ENCODE results near the gene LDB1.

Gene LDB1

DNA sequence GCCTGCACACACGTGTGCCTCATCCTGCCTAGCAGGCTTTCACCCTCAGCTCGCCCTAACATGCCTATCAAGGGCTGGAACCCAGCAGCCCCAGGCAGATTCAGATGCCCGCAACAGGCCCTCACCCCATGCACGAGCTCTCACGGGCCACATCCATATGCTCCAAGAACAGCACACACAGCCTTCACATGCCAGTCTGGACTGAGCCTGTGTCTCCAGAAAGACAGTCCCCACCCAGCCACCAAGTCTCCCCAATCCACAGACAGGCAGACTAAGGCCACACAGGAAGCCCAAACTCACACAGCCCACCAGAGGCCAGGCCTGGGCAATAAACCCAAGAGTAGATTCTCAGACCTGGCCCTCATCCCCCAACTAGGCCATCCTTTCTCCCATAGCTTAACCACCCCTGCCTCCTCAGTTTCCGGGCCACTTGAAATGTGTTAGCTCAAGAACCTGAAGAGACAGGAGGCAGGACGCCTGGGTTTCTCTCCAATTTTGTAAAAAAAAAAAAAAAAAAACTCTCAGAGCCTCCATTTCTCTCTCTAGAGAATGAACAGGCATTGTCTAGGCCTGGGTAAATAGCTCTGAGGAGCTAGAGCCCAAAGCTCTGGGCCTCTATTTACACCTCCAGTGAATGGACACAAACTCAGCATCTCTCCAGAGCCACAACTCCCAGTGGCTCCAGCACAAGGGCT lies 6.8 kb downstream of the LDB1 start:
- DNase-seq (ENCODE audit: low spot score) = no peak

DNA sequence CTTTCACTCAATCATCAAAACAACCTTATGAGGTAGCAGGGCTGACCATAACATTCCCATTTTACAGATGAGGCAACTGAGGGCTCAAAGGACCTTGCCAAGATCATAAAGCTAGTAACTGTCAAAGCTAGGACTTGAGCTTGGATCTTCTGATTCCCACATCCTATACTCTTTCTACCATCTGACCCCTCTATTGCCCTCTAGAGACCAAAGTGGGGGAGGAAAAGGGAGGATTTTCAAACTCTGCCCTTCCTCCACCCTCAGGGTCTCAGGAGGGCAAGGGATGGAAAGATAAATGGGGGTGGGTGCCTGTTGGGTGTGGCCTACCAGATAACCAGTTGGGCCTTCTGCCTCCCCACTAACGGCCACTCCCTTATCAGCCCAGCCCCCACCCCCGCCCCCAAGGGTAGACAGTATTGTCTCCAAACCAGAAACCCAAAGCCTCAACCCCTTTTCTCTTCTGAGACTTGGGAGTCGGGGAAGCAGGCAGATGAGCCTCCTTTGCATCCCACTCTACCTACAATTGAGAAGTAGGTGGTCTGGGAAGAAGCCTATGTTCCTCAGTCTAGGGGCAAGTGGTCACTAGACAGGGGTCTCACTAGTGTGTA lies 7.9 kb downstream of the LDB1 start:
- no peak for DNase-seq (ENCODE audit: low spot score)

DNA sequence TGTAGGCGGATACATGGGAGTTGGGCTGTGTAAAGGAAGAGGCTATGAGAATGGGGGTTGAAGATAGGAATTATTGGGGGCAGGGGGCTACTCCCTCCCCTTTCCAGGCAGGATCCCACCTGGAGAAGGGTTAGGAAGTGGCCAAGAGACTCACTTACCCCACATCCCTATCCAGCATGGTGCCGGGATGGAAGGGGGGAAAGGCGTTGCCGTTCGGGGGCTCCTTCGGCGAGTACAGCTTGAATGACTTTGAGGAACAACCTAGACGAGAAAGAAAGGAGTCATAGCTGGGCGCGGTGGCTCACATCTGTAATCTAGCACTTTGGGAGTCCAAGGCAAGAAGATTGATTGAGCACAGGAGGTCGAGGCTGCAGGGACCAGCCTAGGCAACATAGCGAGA lies 8.9 kb downstream of the LDB1 start:
- DNase-seq (ENCODE audit: low spot score) = no peak

DNA sequence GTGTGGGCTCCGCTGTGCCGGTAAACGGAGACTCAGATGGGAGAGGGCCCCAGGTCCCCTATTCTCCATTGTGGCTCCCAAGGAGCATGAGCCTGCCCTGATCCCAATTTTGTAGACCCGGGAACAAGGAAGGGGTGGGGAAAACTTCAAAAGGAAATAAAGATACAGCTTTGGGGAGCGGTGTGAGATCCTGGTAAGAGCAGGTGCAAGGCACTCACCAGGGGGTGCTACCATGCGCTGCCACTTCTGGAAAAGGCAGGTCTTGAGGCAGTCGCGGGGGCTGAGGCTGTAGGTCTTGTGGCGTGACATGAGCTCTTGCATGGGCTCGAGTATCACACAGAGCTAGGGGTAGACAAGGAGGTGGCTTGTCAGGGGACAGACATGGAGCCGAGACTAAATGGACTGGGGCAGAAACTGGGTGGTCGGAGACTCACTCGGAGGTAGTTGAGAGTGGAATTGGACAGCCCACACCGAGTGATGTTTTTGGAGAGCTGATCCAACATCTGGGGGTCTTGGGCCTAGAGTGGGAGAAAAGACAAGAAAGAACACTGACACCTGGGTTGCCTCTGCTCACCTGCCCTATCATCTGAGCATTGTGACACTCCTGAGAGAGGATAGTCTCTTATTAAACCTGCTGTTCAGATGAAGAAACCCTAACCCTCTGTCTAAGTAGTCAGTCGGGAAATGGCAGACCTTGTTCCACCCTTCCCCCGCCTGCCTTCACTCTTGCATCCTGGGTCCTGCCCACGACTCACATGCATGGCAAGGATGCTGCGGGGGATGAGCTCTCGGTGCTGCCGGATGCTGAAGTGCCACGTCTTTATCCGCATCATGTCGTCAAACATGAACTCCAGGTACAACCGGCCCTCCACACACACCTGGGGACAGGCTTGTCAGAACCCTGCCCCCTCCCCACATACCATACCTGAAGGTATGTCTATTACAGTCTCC lies 10.7 kb downstream of the LDB1 start:
- DNase-seq (ENCODE audit: low spot score) = peak; percentile 31

DNA sequence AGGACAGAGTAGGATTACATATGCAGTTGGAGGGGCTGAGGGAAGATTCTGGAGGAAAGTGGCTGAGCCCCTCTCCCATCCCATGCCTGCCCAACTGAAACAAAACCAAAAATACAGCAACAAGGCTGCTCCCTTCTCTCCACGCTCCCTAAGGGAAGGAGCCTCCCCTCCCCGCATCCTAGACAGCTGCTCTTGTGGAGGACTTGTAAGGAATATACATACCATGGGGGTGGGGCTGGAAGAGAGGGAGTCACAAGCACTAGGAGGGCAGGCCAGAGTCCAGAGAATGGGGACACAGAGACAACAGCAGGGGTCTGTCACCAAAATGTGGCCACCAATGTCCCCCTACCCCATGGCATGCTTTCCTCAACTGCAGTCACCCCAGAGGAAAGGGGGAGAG lies 13.2 kb downstream of the LDB1 start:
- no peak for DNase-seq (ENCODE audit: low spot score)

DNA sequence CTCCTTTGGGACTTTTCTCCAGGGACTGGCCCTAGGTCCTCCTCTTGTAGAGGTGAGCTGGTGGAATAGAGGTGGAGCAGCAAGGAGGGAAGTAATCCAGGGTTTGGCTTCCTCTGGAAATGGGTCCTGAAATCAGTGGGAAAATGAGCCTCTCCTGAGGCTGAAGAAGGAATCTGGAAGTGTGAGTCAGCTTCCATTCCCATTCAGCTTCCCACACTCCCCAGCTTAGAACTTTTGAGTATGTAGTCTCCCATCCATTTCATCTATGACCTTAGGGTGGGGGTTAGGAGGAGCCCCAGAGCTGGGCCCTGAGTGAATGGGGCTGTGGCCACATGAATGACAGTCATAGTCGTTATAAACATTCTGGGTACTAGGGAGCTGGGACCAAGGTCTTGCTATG lies 17.7 kb downstream of the LDB1 start:
- no peak for DNase-seq (ENCODE audit: low spot score)

DNA sequence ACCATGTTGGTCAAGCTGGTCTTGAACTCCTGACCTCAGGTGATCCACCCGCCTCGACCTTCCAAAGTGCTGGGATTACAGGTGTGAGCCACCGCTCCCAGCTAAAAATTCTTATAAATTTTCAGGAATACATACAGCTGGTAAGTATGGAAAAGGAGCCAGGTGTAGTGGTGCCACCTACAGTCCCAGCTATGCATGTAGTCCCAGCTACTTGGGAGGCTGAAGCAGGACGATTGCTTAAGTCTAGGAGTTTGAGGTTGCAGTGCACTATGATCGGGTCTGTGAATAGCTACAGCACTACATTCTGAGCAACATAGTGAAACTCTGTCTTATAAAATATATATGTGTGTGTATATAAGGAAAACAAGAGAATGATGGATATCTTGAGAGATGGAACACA lies 19.0 kb downstream of the LDB1 start:
- no peak for DNase-seq (ENCODE audit: low spot score)

DNA sequence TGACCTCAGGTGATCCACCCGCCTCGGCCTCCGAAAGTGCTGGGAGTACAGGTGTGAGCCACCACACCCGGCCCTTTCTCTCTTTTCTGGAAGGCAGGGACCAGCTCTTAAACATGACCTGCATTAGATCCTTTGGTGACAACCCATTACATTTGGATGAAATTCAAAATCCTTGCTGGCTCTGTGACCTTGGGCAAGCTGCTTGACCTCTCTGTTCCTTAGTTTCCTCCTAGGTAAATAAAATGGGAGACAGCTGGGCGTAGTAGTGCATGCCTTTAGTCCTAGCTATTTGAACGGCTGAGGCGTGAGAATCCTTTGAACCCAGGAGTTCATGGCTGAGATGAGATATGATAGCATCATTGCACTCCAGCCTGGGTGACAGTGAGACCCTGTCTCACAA lies 23.7 kb downstream of the LDB1 start:
- no peak for DNase-seq (ENCODE audit: low spot score)

DNA sequence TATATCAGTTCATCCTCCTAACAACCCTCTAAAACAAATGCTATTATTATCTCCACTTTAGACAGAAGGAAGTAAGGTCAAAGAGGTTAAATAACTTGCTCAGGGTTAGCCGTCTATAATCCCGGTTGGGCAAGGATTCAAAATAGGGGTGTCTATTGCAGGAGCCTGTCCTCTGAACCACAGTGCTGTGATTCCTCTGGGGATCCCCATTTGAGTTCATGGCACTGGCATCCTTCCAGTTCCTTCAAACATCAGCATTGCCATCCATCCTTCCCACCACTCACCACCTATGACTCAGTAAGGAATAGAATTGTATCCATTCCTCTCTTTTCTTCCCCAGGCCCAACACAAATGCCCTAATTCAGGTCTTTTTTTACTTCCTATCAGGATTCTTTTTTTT lies 29.4 kb downstream of the LDB1 start:
- no peak for DNase-seq (ENCODE audit: low spot score)

DNA sequence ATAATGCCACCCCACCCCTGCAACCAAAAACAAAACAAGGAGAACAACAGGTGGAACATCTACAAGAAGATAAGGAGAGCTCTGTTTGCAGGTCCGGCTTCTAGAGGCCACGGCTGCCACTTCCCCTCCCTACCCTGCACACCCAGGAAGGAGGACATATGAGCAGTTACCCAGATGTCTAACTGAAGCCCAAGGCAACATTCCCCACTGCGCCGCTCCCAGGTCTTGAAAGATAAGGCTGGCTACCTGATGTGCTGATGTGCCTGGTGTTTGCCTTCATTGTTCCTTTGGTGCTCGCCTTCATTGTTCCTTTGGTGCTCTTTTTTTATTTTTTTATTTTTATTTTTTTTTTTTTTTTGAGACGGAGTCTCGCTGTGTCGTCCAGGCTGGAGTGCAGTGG lies 34.0 kb downstream of the LDB1 start:
- DNase-seq (ENCODE audit: low spot score) = no peak

DNA sequence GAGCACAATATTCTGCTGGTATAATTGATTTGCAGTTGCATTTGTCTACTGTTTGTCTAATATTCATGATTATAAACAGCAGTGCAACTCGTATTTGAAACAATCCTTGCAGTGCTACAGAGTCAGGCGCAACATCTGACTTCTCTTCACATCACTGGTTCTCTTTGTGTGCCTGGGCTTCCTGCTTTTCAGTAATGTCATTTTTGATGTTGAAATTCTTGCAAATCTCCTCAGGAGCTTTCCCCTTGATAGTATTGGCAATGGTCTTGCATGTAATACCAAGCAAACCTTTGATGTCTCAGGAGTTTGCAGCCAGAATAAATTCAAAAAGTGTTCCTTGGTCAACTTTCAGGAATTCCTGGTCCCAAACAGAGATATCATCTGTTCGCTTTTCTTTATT lies 34.8 kb downstream of the LDB1 start:
- DNase-seq (ENCODE audit: low spot score) = no peak

DNA sequence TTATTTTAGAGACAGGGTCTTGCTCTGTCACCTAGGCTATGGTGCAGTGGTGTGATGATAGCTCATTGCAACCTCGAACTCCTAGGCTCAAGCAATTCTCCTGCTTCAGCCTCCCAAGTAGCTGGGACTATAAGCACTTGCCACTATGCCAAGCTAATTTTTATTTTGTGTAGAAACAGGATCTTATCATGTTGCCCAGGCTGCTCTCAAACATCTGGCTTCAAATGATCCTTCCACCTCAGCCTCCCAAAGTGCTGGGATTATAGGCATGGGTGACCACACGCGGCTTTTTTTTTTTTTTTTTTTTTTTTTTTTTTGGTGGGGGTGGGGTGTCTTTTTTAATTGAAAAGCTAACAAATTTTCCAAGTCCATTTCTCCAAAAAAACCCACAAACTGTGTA lies 36.6 kb downstream of the LDB1 start:
- no peak for DNase-seq (ENCODE audit: low spot score)

DNA sequence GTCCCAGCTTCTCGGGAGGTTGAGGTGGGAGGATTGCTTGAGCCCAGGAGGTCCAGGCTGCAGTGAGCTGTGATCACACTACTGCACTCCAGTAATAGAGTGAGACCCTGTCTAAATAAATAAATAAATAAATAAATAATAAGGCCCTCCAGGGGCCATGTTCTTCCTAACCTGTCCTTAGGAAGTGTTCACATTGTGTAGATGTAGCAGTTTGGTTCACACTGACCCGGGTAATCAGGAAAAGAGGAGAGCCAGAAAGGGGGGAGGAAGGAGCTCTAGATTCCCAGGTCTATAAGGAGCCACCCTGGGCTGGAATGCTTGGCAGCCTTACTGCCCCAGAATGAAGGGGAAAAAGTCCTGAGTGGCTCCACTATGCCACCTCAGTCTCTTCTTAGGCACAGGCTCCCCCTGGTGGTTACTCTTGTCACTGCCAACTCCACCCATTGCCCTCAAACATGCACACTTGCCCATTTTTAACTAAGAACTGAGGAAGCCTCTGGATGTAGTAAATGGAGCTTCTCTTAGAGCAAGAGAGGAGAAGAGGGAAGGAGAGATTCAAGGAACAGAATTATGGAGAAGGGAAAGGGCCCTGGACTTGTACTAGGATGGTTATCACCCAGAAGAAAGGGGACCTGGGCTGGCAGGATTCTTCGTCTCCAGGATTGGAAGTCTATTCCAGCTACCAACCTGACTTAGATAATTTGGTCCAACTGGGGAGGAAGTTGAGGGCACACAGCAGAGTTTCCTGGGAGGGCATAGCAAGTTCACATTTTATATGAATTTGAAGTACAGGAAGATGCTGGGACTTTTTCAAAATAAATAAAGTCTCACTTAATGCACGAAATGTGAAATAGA lies 47.3 kb downstream of the LDB1 start:
- peak; percentile 91 for DNase-seq (ENCODE audit: low spot score)

DNA sequence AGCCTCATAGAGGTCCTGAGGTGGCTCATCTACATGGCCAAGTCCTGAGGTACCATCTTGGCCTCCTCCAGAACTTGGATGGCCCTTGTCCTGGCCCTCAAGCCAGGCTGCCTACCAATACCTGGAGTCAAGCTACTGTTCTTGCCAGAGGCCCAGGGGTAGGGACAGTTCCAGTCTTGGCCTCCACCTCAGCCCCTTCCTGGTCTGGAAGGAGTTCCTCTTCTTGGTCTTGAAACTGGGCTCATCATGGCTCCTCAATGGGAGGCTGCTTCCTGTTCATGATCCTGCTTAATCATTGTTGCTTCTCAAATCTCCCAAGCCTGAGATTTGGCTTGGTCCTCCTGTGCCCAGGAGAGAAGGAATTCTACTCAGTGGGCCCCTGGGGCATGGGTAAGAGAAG lies 51.1 kb downstream of the LDB1 start:
- no peak for DNase-seq (ENCODE audit: low spot score)

DNA sequence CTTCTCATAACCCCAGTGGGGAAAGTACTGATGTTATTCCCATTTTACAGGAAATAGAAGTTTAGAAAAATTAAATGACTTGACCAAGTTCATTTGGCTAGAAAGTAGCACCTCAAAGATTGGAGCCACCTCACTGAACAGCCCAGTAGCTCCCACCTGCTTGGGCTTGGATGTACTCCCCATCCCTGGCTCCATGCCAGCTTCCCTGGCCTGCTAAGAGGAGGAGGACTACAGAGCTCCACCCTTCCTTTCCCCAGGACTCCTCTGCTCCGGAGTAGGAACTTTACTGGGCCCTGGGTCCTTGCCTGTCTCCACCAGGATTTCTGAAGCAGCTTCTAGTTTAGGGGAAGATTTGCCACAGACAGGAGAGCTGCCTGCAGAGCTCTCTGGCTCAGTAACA lies 52.0 kb downstream of the LDB1 start:
- DNase-seq (ENCODE audit: low spot score) = no peak

DNA sequence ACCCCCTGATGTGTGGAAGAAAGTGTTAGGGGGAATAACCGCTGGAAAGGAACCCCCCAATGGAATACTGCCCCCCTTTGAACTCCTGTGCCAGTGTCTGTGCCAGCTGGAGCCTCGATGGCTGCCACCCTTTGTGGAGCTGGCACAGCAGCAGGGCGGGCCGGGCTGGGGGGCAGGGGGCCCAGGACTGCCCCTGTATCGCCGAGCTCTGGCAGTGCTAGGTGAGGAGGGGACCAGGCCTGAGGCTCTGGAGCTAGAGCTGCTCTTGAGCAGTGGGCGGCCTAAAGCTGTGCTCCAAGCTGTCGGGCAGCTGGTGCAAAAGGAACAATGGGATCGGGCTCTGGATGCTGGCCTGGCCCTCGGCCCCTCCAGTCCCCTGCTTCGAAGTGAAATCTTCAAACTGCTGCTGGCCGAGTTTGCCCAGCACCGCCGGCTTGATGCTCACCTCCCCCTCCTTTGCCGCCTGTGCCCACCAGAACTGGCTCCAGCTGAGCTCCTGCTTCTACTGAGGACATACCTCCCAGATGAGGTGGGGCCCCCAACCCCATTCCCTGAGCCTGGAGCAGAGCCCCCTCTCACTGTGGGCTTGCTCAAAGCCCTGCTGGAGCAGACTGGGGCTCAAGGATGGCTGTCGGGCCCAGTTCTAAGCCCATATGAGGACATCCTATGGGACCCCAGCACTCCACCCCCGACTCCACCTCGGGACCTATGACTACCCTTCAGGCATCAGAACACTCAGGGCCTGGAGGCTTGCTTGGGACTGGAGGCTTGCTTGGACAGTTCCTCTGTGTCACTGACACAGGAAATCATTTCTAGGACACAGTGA lies 52.9 kb downstream of the LDB1 start:
- DNase-seq (ENCODE audit: low spot score) = no peak

DNA sequence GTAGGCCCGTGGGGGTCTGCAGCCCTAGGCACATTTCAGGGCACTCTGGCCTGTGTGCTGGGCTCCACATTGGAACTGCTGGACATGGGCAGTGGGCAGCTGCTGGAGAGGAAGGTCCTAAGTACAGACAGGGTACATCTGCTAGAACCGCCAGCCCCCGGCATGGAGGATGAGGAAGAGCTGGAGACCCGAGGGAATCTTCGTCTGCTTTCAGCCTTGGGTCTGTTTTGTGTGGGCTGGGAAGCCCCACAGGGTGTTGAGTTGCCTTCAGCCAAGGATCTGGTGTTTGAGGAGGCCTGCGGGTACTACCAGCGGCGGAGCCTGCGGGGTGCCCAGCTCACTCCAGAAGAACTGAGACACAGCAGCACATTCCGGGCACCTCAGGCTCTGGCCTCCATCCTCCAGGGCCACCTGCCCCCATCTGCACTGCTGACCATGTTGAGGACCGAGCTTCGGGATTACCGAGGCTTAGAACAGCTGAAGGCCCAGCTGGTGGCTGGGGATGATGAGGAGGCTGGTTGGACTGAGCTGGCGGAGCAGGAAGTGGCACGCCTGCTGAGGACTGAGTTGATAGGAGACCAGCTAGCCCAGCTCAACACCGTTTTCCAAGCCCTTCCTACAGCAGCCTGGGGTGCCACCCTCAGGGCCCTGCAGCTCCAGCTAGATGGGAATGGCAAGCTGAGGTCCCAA lies 53.6 kb downstream of the LDB1 start:
- no peak for DNase-seq (ENCODE audit: low spot score)

DNA sequence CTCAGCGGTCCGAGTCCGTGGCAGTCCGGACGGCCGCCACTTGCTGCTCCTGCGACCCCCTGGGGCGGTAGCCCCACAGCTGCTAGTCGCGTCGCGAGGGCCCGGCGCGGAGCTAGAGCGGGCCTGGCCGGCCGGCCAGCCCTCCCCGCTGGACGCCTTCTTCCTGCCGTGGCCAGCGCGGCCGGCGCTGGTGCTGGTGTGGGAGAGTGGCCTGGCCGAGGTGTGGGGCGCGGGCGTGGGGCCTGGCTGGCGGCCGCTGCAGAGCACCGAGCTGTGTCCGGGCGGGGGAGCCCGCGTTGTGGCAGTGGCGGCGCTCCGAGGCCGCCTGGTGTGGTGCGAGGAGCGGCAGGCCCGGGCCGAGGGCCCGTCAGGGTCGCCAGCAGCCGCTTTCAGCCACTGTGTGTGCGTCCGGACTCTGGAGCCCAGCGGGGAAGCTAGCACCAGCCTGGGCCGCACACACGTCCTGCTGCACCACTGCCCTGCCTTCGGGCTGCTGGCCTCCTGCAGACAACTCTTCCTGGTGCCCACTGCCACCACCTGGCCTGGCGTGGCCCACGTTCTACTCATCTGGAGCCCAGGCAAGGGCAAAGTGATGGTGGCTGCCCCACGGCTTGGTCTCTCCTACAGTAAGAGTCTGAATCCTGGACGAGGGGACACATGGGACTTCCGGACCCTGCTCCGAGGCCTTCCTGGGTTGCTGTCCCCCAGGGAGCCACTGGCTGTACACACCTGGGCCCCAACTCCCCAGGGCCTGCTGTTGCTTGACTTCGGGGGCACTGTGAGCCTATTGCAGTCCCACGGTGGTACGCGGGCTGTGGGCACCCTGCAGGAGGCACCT lies 54.4 kb downstream of the LDB1 start:
- peak; percentile 18 for DNase-seq (ENCODE audit: low spot score)

DNA sequence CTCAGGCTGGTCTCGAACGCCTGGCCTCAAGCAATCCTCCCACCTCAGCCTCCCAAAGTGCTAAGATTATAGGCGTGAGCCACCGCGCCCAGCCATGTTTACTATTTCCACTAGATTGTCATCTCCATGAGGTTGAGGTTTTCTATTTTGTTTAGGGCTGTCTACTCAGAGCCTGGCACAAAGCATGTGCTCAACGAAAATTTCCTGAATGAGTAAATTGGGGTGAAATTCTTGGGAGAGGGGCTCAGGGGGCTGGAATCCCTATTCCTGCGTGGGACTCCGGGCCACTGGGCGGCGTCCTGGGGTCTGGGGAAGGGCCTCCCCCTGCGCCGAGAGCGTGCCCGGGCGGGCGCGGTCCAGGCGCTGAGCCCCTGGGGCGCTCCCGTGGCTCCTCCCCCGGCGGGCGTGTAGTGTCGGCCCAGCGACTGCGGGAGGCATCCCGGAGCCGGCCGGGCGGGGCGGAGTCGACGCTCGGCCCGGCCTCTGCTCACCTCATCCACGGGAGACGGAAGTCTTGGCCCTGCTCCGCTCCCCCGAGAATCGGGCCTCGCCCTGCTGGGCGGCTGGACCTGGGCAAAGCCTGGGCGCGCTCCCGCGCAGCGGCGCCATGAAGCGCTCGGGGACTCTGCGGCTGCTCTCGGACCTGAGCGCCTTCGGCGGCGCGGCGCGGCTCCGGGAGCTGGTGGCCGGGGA lies 55.2 kb downstream of the LDB1 start, which contains the start of gene HPS6:
Gene HPS6 (plus strand): TSS at position 482 of the 693 bp plus-strand sequence. CDS start 126 bp downstream, at position 608.
- peak; percentile 89 for DNase-seq (ENCODE audit: low spot score)

Measured in Ammon's horn (tissue), 1 donor.